Breast epithelium (tissue), 4 donors: ENCODE results near the gene JMJD8. TPM values are rescaled to one million over a fixed set of nuclear protein-coding genes. Genes with fewer than 3 reads are reported as not detected.

Source experiments
- DNase-seq, 2 donors: peaks; one replicate each; pipeline ENCODE4 v3.0.0-alpha.2; 2019; ENCODE audit warnings: low spot score in 2 of 2
- H3K27ac ChIP-seq, 2 donors: fragments of 200-600 bp; sonication (generic) in 1 of 2; one replicate each; pipeline ENCODE4 v1.5.1; 2016 to 2019; ENCODE audit warnings: mild to moderate bottlenecking in 1 of 2
- H3K27me3 ChIP-seq, 2 donors: fragments of 200-600 bp; sonication (generic) in 1 of 2; one replicate each; pipeline versions ENCODE4 v1.5.1 to v1.6.0; 2017 to 2019; ENCODE audit warnings: control low read depth in 1 of 2, mild to moderate bottlenecking in 1 of 2
- H3K36me3 ChIP-seq: fragments of 200-600 bp; one replicate; pipeline ENCODE4 v1.5.1; 2019
- H3K4me1 ChIP-seq, 2 donors: fragments of 200-600 bp; sonication (generic); one replicate each; pipeline ENCODE4 v1.5.1; 2016 to 2019; ENCODE audit warnings: control low read depth in 1 of 2
- H3K4me3 ChIP-seq, 3 donors: fragments of 200-600 bp; sonication (generic); 1 replicate in 2 of 3; 2 replicates in 1 of 3; pipeline ENCODE4 v1.5.1; 2016 to 2019; ENCODE audit warnings: mild to moderate bottlenecking in 3 of 3, moderate library complexity in 2 of 3
- H3K9me3 ChIP-seq, 2 donors: fragments of 200-600 bp; sonication (generic) in 1 of 2; one replicate each; pipeline ENCODE4 v1.5.1; 2016 to 2019; ENCODE audit warnings: control low read depth in 1 of 2
- POLR2A ChIP-seq: fragments of 450-650 bp; IDR thresholded peaks from one replicate; pipeline ENCODE4 v1.6.1; 2016; ENCODE audit warnings: antibody characterized with exemption, mild to moderate bottlenecking, moderate library complexity
- POLR2AphosphoS5 ChIP-seq, 3 donors: sonication (generic); formaldehyde crosslinking; IDR thresholded peaks; one replicate each; pipeline ENCODE4 v1.6.1; 2017; ENCODE audit warnings: antibody characterized with exemption in 3 of 3
- intact Hi-C: fragments of 100-400 bp; cut with DNase I; formaldehyde crosslinking; loops from one replicate; pipeline ENCODE4 v1.15.1; 2023; ENCODE audit warnings: low total_unique reads
- total RNA-seq, 3 donors: library from RNA; depleted of rRNA; stranded (reverse); fragments of >200 nt; gene quantifications; one replicate each; pipeline ENCODE4 v1.1.0, GENCODE V29; 2016
- TF ChIP-seq, protein P1 (sequence below), 3 donors: fragments of 450-650 bp; IDR thresholded peaks; one replicate each; pipeline ENCODE4 v1.5.1; 2016 to 2017; ENCODE audit warnings: antibody characterized with exemption in 3 of 3, mild to moderate bottlenecking in 3 of 3, moderate library complexity in 3 of 3

The JMJD8 gene
- total RNA-seq, 3 donors from 2014 or later, result 67.2 to 83.4 (median 67.5) TPM

DNA sequence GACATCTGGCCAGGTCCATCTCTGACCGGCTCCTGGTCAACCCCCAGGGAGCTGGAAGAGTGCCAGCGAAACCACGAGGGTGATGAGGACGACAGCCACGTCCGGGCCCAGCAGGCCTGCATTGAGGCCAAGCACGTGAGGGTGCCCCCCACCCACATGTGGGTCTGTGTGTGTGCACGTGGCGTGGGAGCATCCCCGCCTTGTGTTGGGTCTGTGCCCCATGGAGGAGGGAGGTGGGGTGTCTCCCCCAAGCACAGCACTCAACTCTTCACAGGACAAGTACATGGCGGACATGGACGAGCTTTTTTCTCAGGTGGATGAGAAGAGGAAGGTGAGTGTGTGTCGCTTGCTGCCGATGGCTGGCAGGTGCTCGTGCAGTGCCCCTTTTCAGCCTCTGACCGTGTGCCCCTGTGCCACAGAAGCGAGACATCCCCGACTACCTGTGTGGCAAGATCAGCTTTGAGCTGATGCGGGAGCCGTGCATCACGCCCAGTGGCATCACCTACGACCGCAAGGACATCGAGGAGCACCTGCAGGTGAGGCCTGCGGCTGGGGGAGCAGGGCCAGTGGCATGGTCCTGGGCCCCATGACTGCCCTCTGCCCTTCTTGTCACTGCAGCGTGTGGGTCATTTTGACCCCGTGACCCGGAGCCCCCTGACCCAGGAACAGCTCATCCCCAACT lies 2.2 kb downstream of the JMJD8 start:
- TF ChIP-seq, protein P1, sequence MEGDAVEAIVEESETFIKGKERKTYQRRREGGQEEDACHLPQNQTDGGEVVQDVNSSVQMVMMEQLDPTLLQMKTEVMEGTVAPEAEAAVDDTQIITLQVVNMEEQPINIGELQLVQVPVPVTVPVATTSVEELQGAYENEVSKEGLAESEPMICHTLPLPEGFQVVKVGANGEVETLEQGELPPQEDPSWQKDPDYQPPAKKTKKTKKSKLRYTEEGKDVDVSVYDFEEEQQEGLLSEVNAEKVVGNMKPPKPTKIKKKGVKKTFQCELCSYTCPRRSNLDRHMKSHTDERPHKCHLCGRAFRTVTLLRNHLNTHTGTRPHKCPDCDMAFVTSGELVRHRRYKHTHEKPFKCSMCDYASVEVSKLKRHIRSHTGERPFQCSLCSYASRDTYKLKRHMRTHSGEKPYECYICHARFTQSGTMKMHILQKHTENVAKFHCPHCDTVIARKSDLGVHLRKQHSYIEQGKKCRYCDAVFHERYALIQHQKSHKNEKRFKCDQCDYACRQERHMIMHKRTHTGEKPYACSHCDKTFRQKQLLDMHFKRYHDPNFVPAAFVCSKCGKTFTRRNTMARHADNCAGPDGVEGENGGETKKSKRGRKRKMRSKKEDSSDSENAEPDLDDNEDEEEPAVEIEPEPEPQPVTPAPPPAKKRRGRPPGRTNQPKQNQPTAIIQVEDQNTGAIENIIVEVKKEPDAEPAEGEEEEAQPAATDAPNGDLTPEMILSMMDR (IDR thresholded peaks at IDR 0.05), result no peak
- no peak for TF ChIP-seq POLR2A
- TF ChIP-seq POLR2AphosphoS5 (IDR thresholded peaks at IDR 0.05), result no peak
- Histone ChIP-seq H3K27me3 (no peaks in the 10 kb centered on the region), H3K4me3 (peak overlapping the region in 2 of 3 donors; percentile 86 to 90), H3K27ac (peak overlapping the region in 1 of 2 donors; percentile 12), H3K4me1 (peaks cover 17 to 41% of the 10 kb centered on the region in 2 donors), H3K36me3 (no peaks in the 10 kb centered on the region), H3K9me3 (no peaks in the 10 kb centered on the region)
- DNase-seq, result no peak
- intact Hi-C loops, result no loop called here

DNA sequence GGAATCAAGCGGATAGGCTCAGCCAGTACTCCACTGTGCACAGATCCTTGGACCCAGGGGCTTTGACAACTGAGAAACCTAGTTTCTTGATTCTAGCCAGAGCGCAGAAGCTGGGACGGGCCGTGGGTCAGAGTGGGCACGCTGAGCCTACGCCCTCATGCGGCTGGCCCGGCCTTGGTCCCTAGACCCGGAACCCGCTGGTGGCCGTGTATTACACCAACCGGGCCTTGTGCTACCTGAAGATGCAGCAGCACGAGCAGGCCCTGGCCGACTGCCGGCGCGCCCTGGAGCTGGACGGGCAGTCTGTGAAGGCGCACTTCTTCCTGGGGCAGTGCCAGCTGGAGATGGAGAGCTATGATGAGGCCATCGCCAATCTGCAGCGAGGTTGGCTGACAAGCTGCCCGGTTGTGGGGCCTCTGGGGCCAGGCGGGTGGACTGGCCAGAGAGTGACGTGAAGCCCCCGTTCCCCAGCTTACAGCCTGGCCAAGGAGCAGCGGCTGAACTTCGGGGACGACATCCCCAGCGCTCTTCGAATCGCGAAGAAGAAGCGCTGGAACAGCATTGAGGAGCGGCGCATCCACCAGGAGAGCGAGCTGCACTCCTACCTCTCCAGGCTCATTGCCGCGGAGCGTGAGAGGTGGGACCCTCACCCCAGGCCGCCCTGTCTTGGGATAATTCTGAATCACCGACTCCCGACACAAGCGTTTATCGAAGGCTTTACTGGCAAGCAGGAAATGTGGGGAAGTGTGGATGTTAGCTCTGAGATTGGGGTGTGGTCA lies 3.0 kb downstream of the JMJD8 start:
- Histone ChIP-seq H3K36me3 (no peaks in the 10 kb centered on the region), H3K9me3 (no peaks in the 10 kb centered on the region), H3K4me1 (peaks cover 17 to 41% of the 10 kb centered on the region in 2 donors), H3K27ac (peak overlapping the region; percentile 80 to 96), H3K27me3 (no peaks in the 10 kb centered on the region), H3K4me3 (peak overlapping the region; percentile 72 to 90 (median 86))
- TF ChIP-seq POLR2AphosphoS5 (IDR thresholded peaks at IDR 0.05) (no peak), POLR2A (no peak)
- TF ChIP-seq, protein P1 (IDR thresholded peaks at IDR 0.05), result no peak
- no peak for DNase-seq
- intact Hi-C loops, result no loop called here

DNA sequence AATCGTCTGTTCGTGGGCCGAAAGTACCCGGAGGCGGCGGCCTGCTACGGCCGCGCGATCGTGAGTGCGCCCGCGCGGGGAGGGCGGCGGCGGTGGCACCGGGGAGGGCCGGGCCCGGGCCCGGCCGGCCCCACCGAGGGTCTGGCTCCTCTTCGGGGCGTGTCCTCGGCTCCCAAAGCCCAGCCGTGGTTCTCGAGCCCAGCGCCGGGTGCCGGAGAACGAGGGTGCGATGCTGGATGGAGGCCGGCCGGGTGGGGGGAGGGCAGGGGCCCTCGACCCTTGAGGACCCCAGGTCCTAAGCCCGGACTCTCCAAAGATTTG lies 3.5 kb downstream of the JMJD8 start:
- peak overlapping the region; percentile 72 to 90 (median 86) for H3K4me3 ChIP-seq
- TF ChIP-seq POLR2AphosphoS5 (IDR thresholded peaks at IDR 0.05) (no peak), POLR2A (no peak)
- TF ChIP-seq, protein P1 (IDR thresholded peaks at IDR 0.05), result no peak
- intact Hi-C loops, result no loop called here
- no peak for DNase-seq
- H3K4me1 ChIP-seq, result peaks cover 17 to 41% of the 10 kb centered on the region in 2 donors
- no peaks in the 10 kb centered on the region for H3K9me3 ChIP-seq
- H3K36me3 ChIP-seq, result no peaks in the 10 kb centered on the region
- H3K27me3 ChIP-seq, result no peaks in the 10 kb centered on the region
- H3K27ac ChIP-seq, result peak overlapping the region; percentile 80 to 96

DNA sequence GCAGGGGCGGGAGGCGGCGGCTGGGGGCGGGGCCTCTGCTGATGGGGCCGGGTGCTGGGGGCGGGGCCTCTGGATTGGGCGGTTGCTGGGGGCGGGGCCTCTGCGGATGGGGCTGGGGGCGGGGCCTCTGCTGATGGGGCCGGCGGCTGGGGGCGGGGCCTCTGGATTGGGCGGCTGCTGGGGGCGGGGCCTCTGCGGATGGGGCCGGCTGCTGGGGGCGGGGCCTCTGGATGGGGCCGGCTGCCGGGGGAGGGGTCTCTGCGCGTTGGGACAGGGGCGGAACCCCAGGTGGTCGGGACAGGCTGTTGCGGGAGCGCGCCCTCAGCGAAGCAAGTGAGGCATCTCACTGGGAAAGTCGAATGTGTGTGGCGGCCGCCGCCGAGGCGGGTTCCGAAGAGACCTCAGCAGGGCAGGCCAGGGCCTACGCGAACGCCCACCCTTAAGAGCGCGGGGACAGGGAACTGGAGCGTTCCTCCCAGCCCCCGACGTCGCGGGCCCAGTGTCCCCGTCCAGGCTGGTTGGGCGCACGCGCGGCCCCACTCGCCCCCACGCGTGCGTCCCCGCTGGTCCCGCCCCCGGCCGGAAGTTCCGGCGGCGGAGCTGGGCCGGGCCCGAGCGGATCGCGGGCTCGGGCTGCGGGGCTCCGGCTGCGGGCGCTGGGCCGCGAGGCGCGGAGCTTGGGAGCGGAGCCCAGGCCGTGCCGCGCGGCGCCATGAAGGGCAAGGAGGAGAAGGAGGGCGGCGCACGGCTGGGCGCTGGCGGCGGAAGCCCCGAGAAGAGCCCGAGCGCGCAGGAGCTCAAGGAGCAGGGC lies 4.1 kb downstream of the JMJD8 start, which contains the start of gene STUB1:
Gene STUB1, plus strand, starts transcription at position 597 of the 811 bp plus-strand sequence. Its CDS starts 116 bp downstream, at position 713.
- intact Hi-C loops, result no loop called here
- peak in 2 of 3 donors; percentile 50 to 54 for TF ChIP-seq POLR2AphosphoS5 (IDR thresholded peaks at IDR 0.05)
- TF ChIP-seq, protein P1 (IDR thresholded peaks at IDR 0.05), result no peak
- DNase-seq, result peak; percentile 76 to 88
- Histone ChIP-seq H3K4me3 (peak within 1 kb of the TSS; percentile 72 to 90 (median 86)), H3K9me3 (no peaks in the 10 kb centered on the region), H3K36me3 (no peaks in the 10 kb centered on the region), H3K27me3 (no peaks in the 10 kb centered on the region), H3K27ac (peak within 1 kb of the TSS; percentile 80 to 96), H3K4me1 (peaks cover 15 to 35% of the 10 kb centered on the region in 2 donors)
